Esophagus squamous epithelium (tissue), 5 donors: ENCODE results near the gene ZNF202. TPM values are rescaled to one million over a fixed set of nuclear protein-coding genes. Genes with fewer than 3 reads are reported as not detected.

ENCODE experiments used
- DNase-seq: peaks from one replicate; lab custom pipeline; 2025; lab: John Stamatoyannopoulos, UW
- H3K27ac ChIP-seq, 4 donors: fragments of 200-600 bp; sonication (generic); one replicate each; pipeline ENCODE4 v1.5.1; 2016 to 2019; ENCODE audit warnings: mild to moderate bottlenecking in 1 of 4
- H3K27me3 ChIP-seq, 4 donors: fragments of 200-600 bp; sonication (generic); 1 replicate in 3 of 4; 2 replicates in 1 of 4; pipeline versions ENCODE4 v1.5.1 to v1.6.0; 2017 to 2021; ENCODE audit warnings: antibody characterized with exemption in 1 of 4
- H3K36me3 ChIP-seq, 3 donors: fragments of 200-600 bp; sonication (generic); one replicate each; pipeline ENCODE4 v1.5.1; 2016 to 2019
- H3K4me1 ChIP-seq, 3 donors: fragments of 200-600 bp; sonication (generic); one replicate each; pipeline ENCODE4 v1.5.1; 2017 to 2019
- H3K4me3 ChIP-seq, 4 donors: fragments of 200-600 bp; sonication (generic); 1 replicate in 3 of 4; 2 replicates in 1 of 4; pipeline ENCODE4 v1.5.1; 2016 to 2019; ENCODE audit warnings: mild to moderate bottlenecking in 2 of 4, moderate library complexity in 1 of 4
- H3K9me3 ChIP-seq, 3 donors: fragments of 200-600 bp; sonication (generic); one replicate each; pipeline ENCODE4 v1.5.1; 2016 to 2019
- POLR2A ChIP-seq, 4 donors: fragments of 450-650 bp; IDR thresholded peaks; one replicate each; pipeline ENCODE4 v1.6.1; 2017; ENCODE audit warnings: antibody characterized with exemption in 4 of 4, mild to moderate bottlenecking in 4 of 4, moderate library complexity in 3 of 4
- WGBS, 2 donors: methylation state at CpG; one replicate each; pipeline ENCODE4 v1.1.5; 2018; 5-methylcytosine and 5-hydroxymethylcytosine counted together
- intact Hi-C: fragments of 100-400 bp; cut with DNase I; formaldehyde crosslinking; loops from one replicate; pipeline ENCODE4 v1.15.0; 2022
- small RNA-seq, 4 donors: library from RNA; depleted of rRNA; stranded (forward); fragments of <200 nt; gene quantifications; one replicate each; pipeline ENCODE3, GENCODE V24; 2016
- total RNA-seq, 4 donors: library from RNA; depleted of rRNA; stranded (reverse); fragments of >200 nt; gene quantifications; one replicate each; pipeline ENCODE4 v1.1.0, GENCODE V29; 2016
- TF ChIP-seq, protein P1 (sequence below), 6 experiments: fragments of 450-650 bp in 4 of 6; fragments of 200-600 bp in 2 of 6; sonication (generic) in 2 of 6; IDR thresholded peaks; one replicate each; pipeline ENCODE4 v1.5.1; 2016 to 2019; ENCODE audit warnings: antibody characterized with exemption in 6 of 6, mild to moderate bottlenecking in 4 of 6, moderate library complexity in 4 of 6
- donor health status: DM: yes; HTN: yes; CAD: no.

Gene ZNF202
- total RNA-seq, 4 donors from 2014 or later: 2.6 to 6.5 (median 4.6) TPM

DNA sequence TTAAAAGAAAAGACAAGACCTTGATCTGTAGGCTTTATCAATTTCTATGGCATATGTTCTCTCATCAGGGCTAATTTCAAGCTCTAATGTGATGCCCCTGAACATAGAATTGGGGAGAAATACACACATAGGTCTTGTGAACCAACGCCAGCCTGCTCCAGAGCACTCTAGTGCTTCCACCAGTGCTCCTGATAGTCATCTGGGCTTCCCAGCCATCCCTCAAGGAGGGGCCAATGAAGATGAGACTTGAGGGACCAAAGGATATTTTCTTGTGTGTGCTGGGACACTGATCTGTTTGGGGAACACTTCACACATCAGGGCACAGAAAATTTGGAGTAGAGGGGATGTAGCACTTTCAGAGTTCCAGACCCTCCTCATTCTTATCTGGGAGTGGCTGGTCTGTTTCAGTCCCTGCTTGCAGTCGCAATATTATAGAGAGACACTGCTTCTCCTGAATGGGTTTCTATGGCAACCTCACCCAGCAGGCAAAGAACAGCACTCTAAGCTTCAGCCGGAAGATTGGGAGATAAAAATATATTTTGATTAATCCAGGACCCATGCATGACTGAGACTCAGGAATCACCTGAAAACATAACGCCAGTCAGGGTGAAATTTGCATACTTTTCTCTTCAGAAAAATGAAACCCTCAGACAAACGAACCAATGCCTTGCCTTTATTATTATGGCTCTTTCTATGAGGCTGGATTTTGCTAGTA lies 58.6 kb downstream of the ZNF202 start:
- Histone ChIP-seq H3K27me3 (peaks cover 0 to 17% (median 0%) of the 10 kb centered on the region in 4 donors), H3K27ac (no peak overlapping the region), H3K9me3 (no peaks in the 10 kb centered on the region), H3K36me3 (no peaks in the 10 kb centered on the region), H3K4me3 (no peak overlapping the region), H3K4me1 (no peaks in the 10 kb centered on the region)
- intact Hi-C loops: no loop called here
- TF ChIP-seq, protein P1, sequence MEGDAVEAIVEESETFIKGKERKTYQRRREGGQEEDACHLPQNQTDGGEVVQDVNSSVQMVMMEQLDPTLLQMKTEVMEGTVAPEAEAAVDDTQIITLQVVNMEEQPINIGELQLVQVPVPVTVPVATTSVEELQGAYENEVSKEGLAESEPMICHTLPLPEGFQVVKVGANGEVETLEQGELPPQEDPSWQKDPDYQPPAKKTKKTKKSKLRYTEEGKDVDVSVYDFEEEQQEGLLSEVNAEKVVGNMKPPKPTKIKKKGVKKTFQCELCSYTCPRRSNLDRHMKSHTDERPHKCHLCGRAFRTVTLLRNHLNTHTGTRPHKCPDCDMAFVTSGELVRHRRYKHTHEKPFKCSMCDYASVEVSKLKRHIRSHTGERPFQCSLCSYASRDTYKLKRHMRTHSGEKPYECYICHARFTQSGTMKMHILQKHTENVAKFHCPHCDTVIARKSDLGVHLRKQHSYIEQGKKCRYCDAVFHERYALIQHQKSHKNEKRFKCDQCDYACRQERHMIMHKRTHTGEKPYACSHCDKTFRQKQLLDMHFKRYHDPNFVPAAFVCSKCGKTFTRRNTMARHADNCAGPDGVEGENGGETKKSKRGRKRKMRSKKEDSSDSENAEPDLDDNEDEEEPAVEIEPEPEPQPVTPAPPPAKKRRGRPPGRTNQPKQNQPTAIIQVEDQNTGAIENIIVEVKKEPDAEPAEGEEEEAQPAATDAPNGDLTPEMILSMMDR (IDR thresholded peaks at IDR 0.05): no peak
- no peak for TF ChIP-seq POLR2A (IDR thresholded peaks at IDR 0.05)
- no peak for DNase-seq
- WGBS, 2 donors: 26 to 45% methylated on average over 4 to 5 of the region's 5 CpGs

DNA sequence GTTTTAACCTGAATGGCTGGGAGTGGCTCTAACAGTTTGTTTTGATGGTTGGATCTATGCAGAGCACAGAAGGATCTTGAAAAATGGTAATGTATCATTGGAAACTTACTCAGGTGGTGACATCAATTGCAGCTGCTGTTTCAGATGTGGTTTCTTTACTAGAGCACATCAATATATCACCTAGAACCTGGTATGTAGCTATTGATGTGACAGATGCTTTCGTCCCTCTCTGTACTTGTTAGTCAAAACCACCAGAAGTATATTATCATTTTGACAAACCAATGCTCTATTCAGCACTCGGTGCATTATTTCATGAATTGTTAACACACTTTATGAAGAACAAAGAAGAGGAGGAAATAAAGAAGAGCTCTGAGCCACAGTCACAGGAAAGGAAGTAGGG lies 60.4 kb downstream of the ZNF202 start:
- DNase-seq: no peak
- H3K4me3 ChIP-seq: no peak overlapping the region
- intact Hi-C loops: no loop called here
- 64 to 70% methylated on average over 2 of the region's 2 CpGs for WGBS, 2 donors
- H3K27ac ChIP-seq: no peak overlapping the region
- H3K9me3 ChIP-seq: no peaks in the 10 kb centered on the region
- TF ChIP-seq POLR2A (IDR thresholded peaks at IDR 0.05): no peak
- TF ChIP-seq, protein P1 (IDR thresholded peaks at IDR 0.05): no peak
- H3K4me1 ChIP-seq: no peaks in the 10 kb centered on the region
- H3K36me3 ChIP-seq: no peaks in the 10 kb centered on the region
- peaks cover 0 to 17% (median 0%) of the 10 kb centered on the region in 4 donors for H3K27me3 ChIP-seq

DNA sequence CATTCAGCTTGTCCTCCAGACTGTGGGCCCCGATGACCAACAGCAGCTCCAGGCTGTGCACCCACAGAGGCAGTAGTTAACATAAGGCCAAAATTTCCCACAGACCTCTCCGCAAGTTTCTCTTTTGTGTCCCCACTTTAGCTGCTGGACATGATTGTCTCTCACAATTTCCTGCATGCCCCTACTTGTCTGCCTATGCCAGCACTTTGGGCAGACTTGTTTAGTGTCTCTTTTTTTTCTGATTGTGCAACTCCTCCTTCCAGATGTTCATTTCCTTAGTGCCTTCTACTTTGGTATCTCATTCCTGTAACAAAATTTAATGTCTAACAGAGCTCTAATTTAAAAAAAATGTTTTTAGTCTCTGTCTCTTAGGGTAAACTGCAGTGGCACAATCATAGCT lies 63.2 kb downstream of the ZNF202 start:
- no peak overlapping the region for H3K27ac ChIP-seq
- no peaks in the 10 kb centered on the region for H3K9me3 ChIP-seq
- intact Hi-C loops: no loop called here
- H3K36me3 ChIP-seq: no peaks in the 10 kb centered on the region
- no peak for DNase-seq
- 79 to 91% methylated on average over 2 of the region's 2 CpGs for WGBS, 2 donors
- TF ChIP-seq, protein P1 (IDR thresholded peaks at IDR 0.05): no peak
- no peak for TF ChIP-seq POLR2A (IDR thresholded peaks at IDR 0.05)
- H3K27me3 ChIP-seq: peaks cover 0 to 23% (median 0%) of the 10 kb centered on the region in 4 donors
- H3K4me3 ChIP-seq: no peak overlapping the region
- no peaks in the 10 kb centered on the region for H3K4me1 ChIP-seq

DNA sequence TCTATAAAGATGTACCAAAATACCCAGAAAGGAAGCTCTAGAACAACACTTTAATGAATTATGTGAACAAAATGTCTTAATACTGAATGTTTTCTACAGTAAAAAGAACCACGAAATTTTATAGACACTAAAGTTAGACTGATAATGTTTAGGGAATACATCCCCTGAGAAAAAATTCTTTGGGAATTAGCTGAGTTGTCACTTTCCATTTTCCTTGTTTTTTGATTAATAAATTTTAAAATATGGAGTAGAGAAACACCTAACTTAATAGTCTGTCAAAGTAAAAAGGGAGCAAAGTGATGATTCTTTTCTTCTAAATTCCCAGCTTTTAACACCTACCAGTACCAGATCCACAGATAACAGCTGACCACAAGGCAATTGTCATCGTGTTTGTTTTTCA lies 64.0 kb downstream of the ZNF202 start:
- Histone ChIP-seq H3K4me1 (no peaks in the 10 kb centered on the region), H3K4me3 (no peak overlapping the region), H3K27me3 (peaks cover 0 to 21% (median 0%) of the 10 kb centered on the region in 4 donors), H3K9me3 (no peaks in the 10 kb centered on the region), H3K27ac (no peak overlapping the region), H3K36me3 (no peaks in the 10 kb centered on the region)
- TF ChIP-seq, protein P1 (IDR thresholded peaks at IDR 0.05): no peak
- no peak for TF ChIP-seq POLR2A (IDR thresholded peaks at IDR 0.05)
- intact Hi-C loops: no loop called here
- WGBS, 2 donors: 59 to 62% methylated on average over 2 of the region's 2 CpGs
- DNase-seq: no peak

DNA sequence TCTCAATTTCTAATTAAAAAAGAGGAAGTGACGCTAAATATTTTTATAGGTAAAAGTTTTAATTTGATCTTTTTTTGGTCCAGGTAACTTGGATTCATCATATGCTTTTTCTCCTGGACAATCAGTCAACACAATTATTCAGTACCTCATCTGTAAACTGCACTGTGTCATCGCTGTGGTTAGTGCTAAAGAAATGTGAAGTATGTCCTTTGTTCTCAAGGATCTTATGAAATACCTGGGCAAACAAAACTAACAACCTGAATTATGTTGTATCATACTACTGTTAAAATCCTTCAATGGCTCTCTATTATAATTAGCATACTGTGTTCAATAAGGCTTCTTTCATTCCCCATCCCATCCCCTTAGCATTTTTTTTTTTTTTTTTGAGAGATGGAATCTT lies 67.2 kb downstream of the ZNF202 start:
- no peak overlapping the region for H3K27ac ChIP-seq
- H3K4me3 ChIP-seq: no peak overlapping the region
- TF ChIP-seq, protein P1 (IDR thresholded peaks at IDR 0.05): no peak
- no peak for TF ChIP-seq POLR2A (IDR thresholded peaks at IDR 0.05)
- no peaks in the 10 kb centered on the region for H3K4me1 ChIP-seq
- 64 to 75% methylated on average over 2 of the region's 2 CpGs for WGBS, 2 donors
- intact Hi-C loops: no loop called here
- no peak for DNase-seq
- H3K36me3 ChIP-seq: no peaks in the 10 kb centered on the region
- H3K27me3 ChIP-seq: peaks cover 0 to 29% (median 0%) of the 10 kb centered on the region in 4 donors
- H3K9me3 ChIP-seq: no peaks in the 10 kb centered on the region

Small RNA genes lying within 50 kb of the gene (small RNA-seq; reads per million reads assigned to genes)
- 0 to 0.27 (median 0) reads per million in 4 donors for gene RNU1-21P

Other genes starting within 250 kb of the ZNF202 start
- 1 to 10 TPM in 1 of 4 donors, under 1 TPM in 2, not detected in 1; 0.06 to 3.4 (median 0.83) TPM for gene SCN3B, start 87.0 kb downstream of the ZNF202 start, total RNA-seq
- not detected for gene OR6X1, start 12.9 kb upstream of the ZNF202 start, total RNA-seq
- not detected for gene OR6M1, start 64.7 kb upstream of the ZNF202 start, total RNA-seq
- gene TMEM225, start 144.0 kb upstream of the ZNF202 start, total RNA-seq: not detected
- not detected for gene OR8D4, start 160.5 kb upstream of the ZNF202 start, total RNA-seq
- not detected for gene OR4D5, start 198.0 kb upstream of the ZNF202 start, total RNA-seq
- not detected for gene OR6T1, start 202.2 kb upstream of the ZNF202 start, total RNA-seq
- not detected for gene OR10S1, start 236.1 kb upstream of the ZNF202 start, total RNA-seq